Ascending aorta (tissue), 2 donors: Measurements from ENCODE around the gene PYGB. TPM values are rescaled to one million over a fixed set of nuclear protein-coding genes. Genes with fewer than 3 reads are reported as not detected.
A peak's percentile ranks its signal among the peaks of the same experiment; 100 is the strongest.

ENCODE experiments used
- DNase-seq, 2 donors: peaks; one replicate each; pipeline ENCODE4 v3.0.0-alpha.2; 2019; ENCODE audit warnings: low spot score in 2 of 2
- H3K27ac ChIP-seq, 2 donors: fragments of 200-600 bp; sonication (generic); one replicate each; pipeline ENCODE4 v1.5.1; 2016 to 2017; ENCODE audit warnings: mild to moderate bottlenecking in 1 of 2
- H3K27me3 ChIP-seq: fragments of 200-600 bp; sonication (generic); one replicate; pipeline ENCODE4 v1.5.1; 2017
- H3K36me3 ChIP-seq, 2 donors: fragments of 200-600 bp; sonication (generic); one replicate each; pipeline ENCODE4 v1.5.1; 2016
- H3K4me1 ChIP-seq, 2 donors: fragments of 200-600 bp; sonication (generic); one replicate each; pipeline ENCODE4 v1.5.1; 2016 to 2017; ENCODE audit warnings: mild to moderate bottlenecking in 1 of 2
- H3K4me3 ChIP-seq, 2 donors: fragments of 200-600 bp; sonication (generic); one replicate each; pipeline ENCODE4 v1.5.1; 2016 to 2017; ENCODE audit warnings: mild to moderate bottlenecking in 1 of 2
- H3K9me3 ChIP-seq, 2 donors: fragments of 200-600 bp; sonication (generic); one replicate each; pipeline ENCODE4 v1.5.1; 2016
- intact Hi-C: fragments of 100-400 bp; cut with DNase I; formaldehyde crosslinking; loops from one replicate; pipeline ENCODE4 v1.15.1; 2023
- total RNA-seq: library from RNA; depleted of rRNA; stranded (reverse); fragments of >200 nt; gene quantifications from one replicate; pipeline ENCODE4 v1.1.0, GENCODE V29; 2016
- TF ChIP-seq, protein P1 (sequence below), 3 experiments: fragments of 200-600 bp in 2 of 3; fragments of 450-650 bp in 1 of 3; sonication (generic) in 2 of 3; IDR thresholded peaks; one replicate each; pipeline ENCODE4 v1.5.1; 2016 to 2019; ENCODE audit warnings: antibody characterized with exemption in 3 of 3, mild to moderate bottlenecking in 1 of 3, moderate library complexity in 1 of 3

The PYGB gene
- total RNA-seq, 1 donor from 2014 or later, result 125 TPM

DNA sequence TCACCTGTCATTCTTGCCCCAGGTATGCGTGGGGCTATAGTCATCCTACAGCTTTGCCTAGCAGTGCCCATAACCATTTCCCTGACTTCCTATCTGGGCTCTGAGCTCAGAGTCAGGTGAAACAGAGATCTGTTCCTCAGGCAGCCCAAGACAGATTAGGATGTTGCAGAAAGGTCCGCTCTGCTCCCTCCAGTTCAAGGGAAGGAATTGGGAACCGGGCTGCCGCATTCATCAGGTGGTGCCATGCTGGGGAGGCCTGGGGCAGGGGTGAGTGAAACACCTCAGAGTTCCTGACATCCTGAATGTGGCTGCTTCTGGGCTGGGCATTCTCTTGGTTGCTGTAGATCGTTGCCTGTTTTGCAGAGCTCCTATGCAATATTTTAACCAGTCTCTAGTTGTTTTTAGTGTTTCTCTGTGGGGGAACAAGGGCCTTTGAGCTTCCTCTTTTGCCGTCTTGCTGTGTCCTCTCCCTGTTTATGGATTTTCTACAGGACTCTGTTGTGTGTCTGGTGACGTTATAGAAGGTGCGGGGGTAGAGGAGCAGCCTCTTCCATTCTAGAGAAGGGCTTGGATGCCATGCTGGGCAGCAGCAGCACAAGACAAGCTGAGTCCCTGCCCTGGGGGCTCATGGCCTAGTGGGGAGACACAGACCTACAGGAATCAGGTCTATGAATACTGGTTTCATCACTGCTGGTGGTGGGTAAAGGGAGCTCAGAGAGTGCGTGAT, 43.2 kb upstream of the PYGB start:
- H3K27ac ChIP-seq, result peak overlapping the region in 1 of 2 donors; percentile 7
- peak in 1 of 2 donors; percentile 42 for DNase-seq
- H3K4me1 ChIP-seq, result peaks cover 0 to 4% of the 10 kb centered on the region in 2 donors
- H3K4me3 ChIP-seq, result no peak overlapping the region
- TF ChIP-seq, protein P1, sequence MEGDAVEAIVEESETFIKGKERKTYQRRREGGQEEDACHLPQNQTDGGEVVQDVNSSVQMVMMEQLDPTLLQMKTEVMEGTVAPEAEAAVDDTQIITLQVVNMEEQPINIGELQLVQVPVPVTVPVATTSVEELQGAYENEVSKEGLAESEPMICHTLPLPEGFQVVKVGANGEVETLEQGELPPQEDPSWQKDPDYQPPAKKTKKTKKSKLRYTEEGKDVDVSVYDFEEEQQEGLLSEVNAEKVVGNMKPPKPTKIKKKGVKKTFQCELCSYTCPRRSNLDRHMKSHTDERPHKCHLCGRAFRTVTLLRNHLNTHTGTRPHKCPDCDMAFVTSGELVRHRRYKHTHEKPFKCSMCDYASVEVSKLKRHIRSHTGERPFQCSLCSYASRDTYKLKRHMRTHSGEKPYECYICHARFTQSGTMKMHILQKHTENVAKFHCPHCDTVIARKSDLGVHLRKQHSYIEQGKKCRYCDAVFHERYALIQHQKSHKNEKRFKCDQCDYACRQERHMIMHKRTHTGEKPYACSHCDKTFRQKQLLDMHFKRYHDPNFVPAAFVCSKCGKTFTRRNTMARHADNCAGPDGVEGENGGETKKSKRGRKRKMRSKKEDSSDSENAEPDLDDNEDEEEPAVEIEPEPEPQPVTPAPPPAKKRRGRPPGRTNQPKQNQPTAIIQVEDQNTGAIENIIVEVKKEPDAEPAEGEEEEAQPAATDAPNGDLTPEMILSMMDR (IDR thresholded peaks at IDR 0.05), result no peak
- intact Hi-C loops, result no loop called here
- H3K9me3 ChIP-seq, result no peaks in the 10 kb centered on the region
- H3K27me3 ChIP-seq, result no peaks in the 10 kb centered on the region
- peaks cover under 1 to 9% of the 10 kb centered on the region in 2 donors for H3K36me3 ChIP-seq

DNA sequence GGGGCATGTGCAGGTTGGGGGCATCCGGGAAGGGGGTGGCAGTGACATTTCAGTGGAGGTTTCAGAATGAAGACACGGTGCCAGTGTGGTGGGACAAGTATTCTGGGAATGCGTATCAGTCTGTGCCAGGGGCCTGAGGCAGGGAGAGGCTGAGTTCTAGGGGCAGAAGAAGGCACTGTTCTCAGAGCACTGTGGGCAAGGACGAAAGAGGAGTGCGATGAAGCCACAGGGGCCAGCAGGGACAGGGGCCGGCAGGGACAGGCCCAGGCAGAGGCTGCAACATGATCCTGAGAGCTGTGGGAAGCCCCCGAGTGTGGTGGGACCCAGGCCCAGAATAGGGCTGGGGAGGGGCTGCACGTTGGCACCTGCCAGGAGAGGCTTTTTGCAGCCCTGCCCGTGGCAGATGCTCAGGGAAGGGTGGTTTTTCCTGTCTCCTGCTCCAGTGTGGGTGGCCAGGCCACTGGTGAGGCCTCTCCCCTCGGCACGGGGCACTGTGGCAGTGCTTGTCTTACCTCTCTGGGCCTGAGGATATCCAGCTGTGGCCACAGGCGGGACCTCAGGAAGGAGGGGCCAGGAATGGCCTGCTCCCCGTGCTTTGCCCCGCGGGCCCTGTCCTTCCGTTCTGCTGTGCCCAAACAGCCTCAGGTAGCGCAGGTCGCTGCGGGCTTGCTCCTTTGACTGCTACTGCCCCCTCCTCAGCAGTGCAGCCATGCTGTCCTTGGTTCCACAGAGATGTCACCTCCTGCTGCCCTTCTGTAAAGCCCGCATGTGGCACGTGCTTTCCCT, 42.4 kb upstream of the PYGB start:
- intact Hi-C loops, result no loop called here
- TF ChIP-seq, protein P1 (IDR thresholded peaks at IDR 0.05), result no peak

DNA sequence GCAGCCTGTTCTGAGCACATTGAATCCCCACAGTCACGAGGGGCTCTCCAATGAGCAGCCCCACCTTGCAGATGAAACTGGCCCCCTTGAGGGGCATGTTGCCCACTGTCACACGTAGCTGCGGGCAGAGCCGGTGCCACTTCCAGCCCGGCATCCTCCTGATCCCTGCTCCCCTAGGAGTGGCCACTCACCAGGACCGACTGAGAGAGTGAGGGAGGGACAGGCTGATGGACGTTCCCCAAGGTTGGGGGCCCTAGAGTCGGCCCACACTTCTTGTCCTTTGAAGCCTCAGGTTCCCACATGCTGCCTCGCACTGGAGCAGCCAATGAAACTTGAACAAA, 41.9 kb upstream of the PYGB start:
- Histone ChIP-seq H3K36me3 (peaks cover 6 to 21% of the 10 kb centered on the region in 2 donors), H3K27me3 (no peaks in the 10 kb centered on the region), H3K4me3 (no peak overlapping the region), H3K9me3 (no peaks in the 10 kb centered on the region), H3K4me1 (no peaks in the 10 kb centered on the region), H3K27ac (no peak overlapping the region)
- TF ChIP-seq, protein P1 (IDR thresholded peaks at IDR 0.05), result no peak
- DNase-seq, result peak in 1 of 2 donors; percentile 50
- intact Hi-C loops, result no loop called here

More for the DNA sequence above, 42.4 kb upstream of the PYGB start:
- Histone ChIP-seq H3K27me3 (no peaks in the 10 kb centered on the region), H3K27ac (no peak overlapping the region), H3K4me3 (no peak overlapping the region), H3K36me3 (peaks cover 4 to 16% of the 10 kb centered on the region in 2 donors), H3K4me1 (no peaks in the 10 kb centered on the region), H3K9me3 (no peaks in the 10 kb centered on the region)
- peak in 1 of 2 donors; percentile 40 for DNase-seq

DNA sequence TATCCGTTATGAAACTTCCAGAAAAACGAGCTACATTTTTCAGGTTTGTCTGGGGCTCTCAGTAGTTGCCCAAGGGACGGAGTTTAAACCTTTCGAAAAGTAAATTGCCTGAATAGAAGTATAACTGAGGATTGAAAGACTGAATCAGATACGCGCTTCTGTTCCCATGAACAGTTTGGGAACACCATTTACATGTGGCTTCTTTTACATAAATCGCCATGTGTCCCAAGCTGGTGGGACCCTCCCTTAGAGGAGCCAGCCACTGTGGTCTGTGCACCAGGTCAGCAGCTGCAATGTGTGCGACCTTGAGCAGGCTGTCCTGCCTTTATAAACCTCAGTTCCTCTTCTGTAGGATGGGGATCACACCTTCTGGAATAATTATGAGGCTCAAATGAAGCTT, 41.3 kb upstream of the PYGB start:
- H3K27ac ChIP-seq, result no peak overlapping the region
- H3K4me3 ChIP-seq, result no peak overlapping the region
- H3K9me3 ChIP-seq, result no peaks in the 10 kb centered on the region
- H3K27me3 ChIP-seq, result no peaks in the 10 kb centered on the region
- no peaks in the 10 kb centered on the region for H3K4me1 ChIP-seq
- DNase-seq, result no peak
- intact Hi-C loops, result no loop called here
- TF ChIP-seq, protein P1 (IDR thresholded peaks at IDR 0.05), result no peak
- peaks cover 10 to 26% of the 10 kb centered on the region in 2 donors for H3K36me3 ChIP-seq

DNA sequence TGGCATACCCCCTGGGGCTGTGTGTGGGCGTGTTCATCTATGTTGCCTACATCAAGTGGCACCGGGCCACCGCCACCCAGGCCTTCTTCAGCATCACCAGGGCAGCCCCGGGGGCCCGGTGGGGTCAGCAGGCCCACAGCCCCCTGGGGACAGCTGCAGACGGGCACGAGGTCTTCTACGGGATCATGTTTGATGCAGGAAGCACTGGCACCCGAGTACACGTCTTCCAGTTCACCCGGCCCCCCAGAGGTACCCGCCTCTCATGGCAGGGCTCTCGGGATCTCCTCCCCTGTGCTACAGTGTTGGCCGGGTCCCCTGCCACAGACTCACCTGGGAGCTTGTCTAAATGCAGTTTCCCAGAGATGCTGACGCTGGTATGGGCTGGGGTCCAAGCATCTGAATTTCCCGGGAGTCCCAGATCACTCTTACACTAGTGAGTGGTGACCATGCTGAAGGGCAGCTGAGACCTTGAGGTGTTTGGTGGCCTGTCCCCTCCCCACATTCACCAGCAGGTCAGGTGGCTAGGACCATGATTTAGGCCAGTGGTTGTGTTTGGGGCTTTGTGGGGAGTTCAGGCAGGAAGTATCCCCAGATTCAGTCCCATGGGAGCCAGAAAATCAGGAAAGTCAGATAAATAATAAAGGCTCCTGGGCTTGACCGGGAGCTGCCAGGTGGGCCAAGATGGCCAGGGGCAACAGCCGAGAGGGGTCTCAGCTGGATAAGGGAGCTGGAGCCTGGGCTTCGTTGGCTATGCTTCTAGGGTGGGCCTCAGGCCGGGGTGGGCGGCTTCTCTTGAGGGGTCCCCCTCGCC, 40.5 kb upstream of the PYGB start:
- peaks cover 10 to 34% of the 10 kb centered on the region in 2 donors for H3K36me3 ChIP-seq
- no peak overlapping the region for H3K4me3 ChIP-seq
- no peaks in the 10 kb centered on the region for H3K9me3 ChIP-seq
- no peaks in the 10 kb centered on the region for H3K4me1 ChIP-seq
- intact Hi-C loops, result no loop called here
- TF ChIP-seq, protein P1 (IDR thresholded peaks at IDR 0.05), result no peak
- no peak overlapping the region for H3K27ac ChIP-seq
- H3K27me3 ChIP-seq, result no peaks in the 10 kb centered on the region
- DNase-seq, result peak in 1 of 2 donors; percentile 61
